ENCODE measurements around the gene DMRTA1. TPM values are rescaled to one million over a fixed set of nuclear protein-coding genes. Genes with fewer than 3 reads are reported as not detected.
"Not testable (repeated sequence)": the region's sequence is repeated elsewhere in the genome, so short reads cannot be mapped to it uniquely, and the experiment has no call there.

The DMRTA1 gene
- total RNA-seq, 1 donor from 2014 or later, result 0.77 TPM

DNA sequence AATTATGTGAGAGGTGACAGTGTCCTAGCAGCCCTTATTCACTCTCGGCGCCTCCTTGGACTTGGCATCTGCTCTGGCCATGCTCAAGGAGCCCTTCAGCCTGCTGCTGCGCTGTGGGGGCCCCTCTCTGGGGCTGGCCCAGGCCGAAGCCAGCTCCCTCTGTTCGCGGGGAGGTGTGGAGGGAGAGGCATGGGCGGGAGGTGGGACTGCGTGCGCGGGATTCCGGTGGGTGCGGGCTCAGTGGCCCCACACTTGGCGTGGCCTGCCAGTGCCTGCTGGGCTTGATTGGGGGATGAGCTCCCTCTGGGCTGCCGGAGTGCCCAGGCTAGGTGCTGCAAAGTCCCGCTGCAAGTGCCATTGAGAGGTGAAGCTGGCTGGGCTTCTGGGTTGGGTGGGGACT is 12.9 kb upstream of the DMRTA1 start:
- Histone ChIP-seq H3K27ac (replicated peaks) (no peak overlapping the region), H3K9me3 (replicated peaks) (no peaks in the 10 kb centered on the region), H3K36me3 (no peaks in the 10 kb centered on the region), H3K4me1 (no peaks in the 10 kb centered on the region), H3K4me3 (no peak overlapping the region), H3K27me3 (ENCODE audit: low read depth) (peaks cover 11% of the 10 kb centered on the region)
- TF ChIP-seq, protein P1, sequence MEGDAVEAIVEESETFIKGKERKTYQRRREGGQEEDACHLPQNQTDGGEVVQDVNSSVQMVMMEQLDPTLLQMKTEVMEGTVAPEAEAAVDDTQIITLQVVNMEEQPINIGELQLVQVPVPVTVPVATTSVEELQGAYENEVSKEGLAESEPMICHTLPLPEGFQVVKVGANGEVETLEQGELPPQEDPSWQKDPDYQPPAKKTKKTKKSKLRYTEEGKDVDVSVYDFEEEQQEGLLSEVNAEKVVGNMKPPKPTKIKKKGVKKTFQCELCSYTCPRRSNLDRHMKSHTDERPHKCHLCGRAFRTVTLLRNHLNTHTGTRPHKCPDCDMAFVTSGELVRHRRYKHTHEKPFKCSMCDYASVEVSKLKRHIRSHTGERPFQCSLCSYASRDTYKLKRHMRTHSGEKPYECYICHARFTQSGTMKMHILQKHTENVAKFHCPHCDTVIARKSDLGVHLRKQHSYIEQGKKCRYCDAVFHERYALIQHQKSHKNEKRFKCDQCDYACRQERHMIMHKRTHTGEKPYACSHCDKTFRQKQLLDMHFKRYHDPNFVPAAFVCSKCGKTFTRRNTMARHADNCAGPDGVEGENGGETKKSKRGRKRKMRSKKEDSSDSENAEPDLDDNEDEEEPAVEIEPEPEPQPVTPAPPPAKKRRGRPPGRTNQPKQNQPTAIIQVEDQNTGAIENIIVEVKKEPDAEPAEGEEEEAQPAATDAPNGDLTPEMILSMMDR (IDR thresholded peaks at IDR 0.05; ENCODE audit: borderline replicate concordance), result no peak
- intact Hi-C loops (cut with micrococcal nuclease), result no loop called here
- no peak for DNase-seq

DNA sequence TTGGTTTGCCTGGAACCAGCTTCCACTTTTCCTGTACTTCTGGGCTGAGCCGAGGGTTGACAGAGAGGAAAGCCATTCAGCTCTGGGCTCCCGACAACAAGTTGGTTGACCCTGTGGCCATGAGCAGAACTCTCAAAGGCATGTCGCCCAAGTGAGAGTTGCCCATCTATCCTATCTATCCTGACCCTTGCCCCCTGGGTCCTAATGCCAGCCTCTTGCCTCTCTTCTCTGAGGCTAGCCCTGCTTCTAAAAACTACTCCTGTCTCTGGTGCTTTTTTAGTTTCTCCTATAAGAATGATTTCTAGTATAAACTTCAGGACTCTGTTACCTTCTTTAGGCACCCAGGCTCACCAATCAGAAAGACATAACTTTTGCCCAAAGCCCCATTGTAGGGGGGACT is 11.4 kb upstream of the DMRTA1 start:
- H3K27me3 ChIP-seq (ENCODE audit: low read depth); intact Hi-C loops (cut with micrococcal nuclease); H3K9me3 ChIP-seq (replicated peaks); H3K4me3 ChIP-seq; H3K4me1 ChIP-seq; H3K27ac ChIP-seq (replicated peaks); H3K36me3 ChIP-seq; DNase-seq: not testable (repeated sequence)

- intact Hi-C loops (cut with micrococcal nuclease); H3K27ac ChIP-seq (replicated peaks): not testable (repeated sequence)
These were observed 9.1 kb upstream of the DMRTA1 start for GRCh38 chr9:22437461-22438067.

GRCh38 chr9:22440841-22441240 is 5.8 kb upstream of the DMRTA1 start:
- no peaks in the 10 kb centered on the region for H3K36me3 ChIP-seq
- H3K9me3 ChIP-seq (replicated peaks), result no peaks in the 10 kb centered on the region
- H3K27me3 ChIP-seq (ENCODE audit: low read depth), result peaks cover 26% of the 10 kb centered on the region
- intact Hi-C loops (cut with micrococcal nuclease), result no loop called here
- H3K27ac ChIP-seq (replicated peaks), result no peak overlapping the region
- peaks cover under 1% of the 10 kb centered on the region for H3K4me1 ChIP-seq
- TF ChIP-seq, protein P1 (IDR thresholded peaks at IDR 0.05; ENCODE audit: borderline replicate concordance), result no peak
- DNase-seq, result no peak
- no peak overlapping the region for H3K4me3 ChIP-seq

More at GRCh38 chr9:22437461-22438067, 9.1 kb upstream of the DMRTA1 start:
- H3K9me3 ChIP-seq (replicated peaks); H3K27me3 ChIP-seq (ENCODE audit: low read depth); H3K4me1 ChIP-seq; H3K4me3 ChIP-seq; DNase-seq; H3K36me3 ChIP-seq: not testable (repeated sequence)

DNA sequence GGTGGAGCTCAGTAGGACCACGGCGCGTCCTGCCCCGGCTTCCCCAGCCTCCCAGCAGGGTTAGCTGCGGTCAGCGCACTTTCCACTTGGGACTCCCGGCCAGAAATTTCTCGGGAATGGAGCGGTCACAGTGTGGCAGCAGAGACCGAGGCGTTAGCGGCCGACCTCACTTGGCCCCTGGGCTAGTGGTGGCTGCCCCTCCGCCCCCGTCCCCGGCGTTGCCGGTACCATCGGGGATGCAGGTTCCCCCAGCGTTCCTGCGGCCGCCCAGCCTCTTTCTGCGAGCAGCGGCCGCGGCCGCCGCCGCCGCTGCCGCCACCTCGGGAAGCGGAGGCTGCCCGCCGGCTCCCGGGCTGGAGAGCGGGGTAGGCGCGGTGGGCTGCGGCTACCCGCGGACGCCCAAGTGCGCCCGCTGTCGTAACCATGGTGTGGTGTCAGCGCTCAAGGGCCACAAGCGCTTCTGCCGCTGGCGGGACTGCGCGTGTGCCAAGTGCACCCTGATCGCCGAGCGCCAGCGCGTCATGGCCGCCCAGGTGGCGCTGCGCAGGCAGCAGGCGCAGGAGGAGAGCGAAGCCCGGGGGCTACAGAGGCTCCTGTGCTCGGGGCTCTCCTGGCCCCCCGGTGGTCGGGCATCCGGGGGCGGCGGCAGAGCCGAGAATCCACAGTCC is 460 bp downstream of the DMRTA1 start:
- Histone ChIP-seq H3K27ac (replicated peaks) (peak overlapping the region; percentile 92), H3K27me3 (ENCODE audit: low read depth) (peaks cover 57% of the 10 kb centered on the region), H3K4me1 (peaks cover 22% of the 10 kb centered on the region), H3K36me3 (no peaks in the 10 kb centered on the region), H3K9me3 (replicated peaks) (no peaks in the 10 kb centered on the region), H3K4me3 (peak overlapping the region; percentile 81)
- intact Hi-C loops (cut with micrococcal nuclease), result no loop called here
- peak; percentile 58 for DNase-seq
- TF ChIP-seq, protein P1 (IDR thresholded peaks at IDR 0.05; ENCODE audit: borderline replicate concordance), result peak; percentile 24

DNA sequence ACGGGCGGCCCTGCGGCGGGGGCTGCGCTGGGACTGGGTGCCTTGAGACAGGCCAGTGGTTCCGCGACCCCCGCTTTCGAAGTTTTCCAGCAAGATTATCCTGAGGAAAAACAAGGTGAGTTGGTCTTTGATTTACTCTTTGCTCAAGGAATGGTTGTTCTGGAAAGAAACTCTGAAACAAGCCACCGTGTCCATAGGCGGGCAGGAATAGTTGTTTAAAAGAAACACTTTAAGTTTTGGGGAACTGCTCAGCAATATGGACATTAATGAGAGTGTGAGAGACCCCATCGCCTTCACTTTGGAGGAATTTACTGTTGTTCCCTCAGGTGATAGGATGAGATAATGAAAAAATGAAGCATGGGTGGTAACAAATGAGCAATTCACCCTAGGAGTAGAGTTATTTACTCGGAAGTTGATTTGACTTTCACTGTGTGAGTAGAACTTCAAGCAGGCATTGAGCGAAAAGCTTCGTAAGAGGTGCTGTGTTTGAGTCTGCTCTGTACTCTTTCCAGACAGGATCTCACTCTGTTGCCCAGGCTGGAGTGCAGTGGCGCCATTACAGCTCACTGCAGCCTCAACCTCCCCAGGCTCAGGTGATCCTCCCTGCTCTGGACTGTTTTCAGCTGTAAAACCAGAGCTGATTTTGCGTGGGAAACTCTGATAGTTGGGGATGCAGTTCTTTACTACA is 1.1 kb downstream of the DMRTA1 start:
- no peaks in the 10 kb centered on the region for H3K36me3 ChIP-seq
- no peaks in the 10 kb centered on the region for H3K9me3 ChIP-seq (replicated peaks)
- DNase-seq, result no peak
- intact Hi-C loops (cut with micrococcal nuclease), result no loop called here
- peak overlapping the region; percentile 92 for H3K27ac ChIP-seq (replicated peaks)
- peak overlapping the region; percentile 81 for H3K4me3 ChIP-seq
- H3K4me1 ChIP-seq, result peaks cover 22% of the 10 kb centered on the region
- TF ChIP-seq, protein P1 (IDR thresholded peaks at IDR 0.05; ENCODE audit: borderline replicate concordance), result no peak
- H3K27me3 ChIP-seq (ENCODE audit: low read depth), result peaks cover 57% of the 10 kb centered on the region
